LNCaP clone FGC (cell line): ENCODE results near the gene LRFN2.

Experiments
- DNase-seq: peaks from one replicate; pipeline ENCODE4 v3.0.0-alpha.2; 2011; ENCODE audit warnings: low read depth
- H3K4me3 ChIP-seq: 2 replicates; pipeline ENCODE4 v1.5.1; 2011; ENCODE audit warnings: mild to moderate bottlenecking, low read depth, low read length, control low read depth
- TF ChIP-seq, protein P1 (sequence below): IDR thresholded peaks from 2 replicates; pipeline ENCODE4 v1.5.1; 2012; ENCODE audit warnings: mild to moderate bottlenecking; ENCODE audit not compliant: control insufficient read depth, insufficient read depth; ENCODE audit errors: extremely low read depth

LRFN2 gene

DNA sequence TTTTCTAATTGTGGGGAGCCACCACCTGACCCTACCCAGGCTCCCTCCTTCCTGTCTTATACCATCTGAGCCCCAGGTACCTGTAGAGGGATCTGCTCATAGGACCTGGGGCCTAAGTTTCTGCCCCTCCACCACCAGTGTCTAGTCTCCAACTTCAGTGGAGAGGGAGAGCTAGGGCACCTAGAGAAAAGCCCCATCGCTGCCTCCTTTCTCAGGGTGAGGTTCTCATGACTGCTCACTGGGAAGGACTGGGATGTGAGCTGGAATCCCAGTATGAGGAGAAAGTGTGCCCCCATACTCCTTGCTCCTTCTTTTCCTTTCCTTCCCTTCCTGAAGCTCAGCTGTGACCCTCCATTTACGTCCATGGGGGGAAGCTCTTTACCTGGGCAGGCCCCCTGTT, 231.6 kb downstream of the LRFN2 start:
- TF ChIP-seq, protein P1, sequence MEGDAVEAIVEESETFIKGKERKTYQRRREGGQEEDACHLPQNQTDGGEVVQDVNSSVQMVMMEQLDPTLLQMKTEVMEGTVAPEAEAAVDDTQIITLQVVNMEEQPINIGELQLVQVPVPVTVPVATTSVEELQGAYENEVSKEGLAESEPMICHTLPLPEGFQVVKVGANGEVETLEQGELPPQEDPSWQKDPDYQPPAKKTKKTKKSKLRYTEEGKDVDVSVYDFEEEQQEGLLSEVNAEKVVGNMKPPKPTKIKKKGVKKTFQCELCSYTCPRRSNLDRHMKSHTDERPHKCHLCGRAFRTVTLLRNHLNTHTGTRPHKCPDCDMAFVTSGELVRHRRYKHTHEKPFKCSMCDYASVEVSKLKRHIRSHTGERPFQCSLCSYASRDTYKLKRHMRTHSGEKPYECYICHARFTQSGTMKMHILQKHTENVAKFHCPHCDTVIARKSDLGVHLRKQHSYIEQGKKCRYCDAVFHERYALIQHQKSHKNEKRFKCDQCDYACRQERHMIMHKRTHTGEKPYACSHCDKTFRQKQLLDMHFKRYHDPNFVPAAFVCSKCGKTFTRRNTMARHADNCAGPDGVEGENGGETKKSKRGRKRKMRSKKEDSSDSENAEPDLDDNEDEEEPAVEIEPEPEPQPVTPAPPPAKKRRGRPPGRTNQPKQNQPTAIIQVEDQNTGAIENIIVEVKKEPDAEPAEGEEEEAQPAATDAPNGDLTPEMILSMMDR = no peak

DNA sequence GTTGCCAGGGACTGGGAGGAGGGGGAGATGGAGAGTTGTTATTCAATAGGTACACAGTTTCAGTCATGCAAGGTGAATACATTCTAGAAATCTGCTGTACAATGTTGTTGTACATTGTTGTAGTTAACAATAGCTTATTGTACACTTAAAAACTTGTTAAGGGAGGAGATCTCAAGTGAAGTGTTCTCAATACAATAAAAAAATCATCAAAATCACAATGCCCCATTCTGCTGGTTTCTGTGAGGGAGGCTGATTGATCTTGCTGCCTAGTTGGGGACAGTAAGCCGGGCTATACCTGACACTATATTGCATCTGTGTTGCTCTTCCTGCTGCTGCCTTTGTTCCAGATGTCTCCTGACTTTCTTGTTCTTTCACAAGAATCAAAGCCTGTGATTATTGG, 232.1 kb downstream of the LRFN2 start:
- DNase-seq = no peak
- TF ChIP-seq, protein P1 = no peak
- no peak overlapping the region for H3K4me3 ChIP-seq

More for the DNA sequence above, 231.6 kb downstream of the LRFN2 start:
- H3K4me3 ChIP-seq = no peak overlapping the region
- no peak for DNase-seq

DNA sequence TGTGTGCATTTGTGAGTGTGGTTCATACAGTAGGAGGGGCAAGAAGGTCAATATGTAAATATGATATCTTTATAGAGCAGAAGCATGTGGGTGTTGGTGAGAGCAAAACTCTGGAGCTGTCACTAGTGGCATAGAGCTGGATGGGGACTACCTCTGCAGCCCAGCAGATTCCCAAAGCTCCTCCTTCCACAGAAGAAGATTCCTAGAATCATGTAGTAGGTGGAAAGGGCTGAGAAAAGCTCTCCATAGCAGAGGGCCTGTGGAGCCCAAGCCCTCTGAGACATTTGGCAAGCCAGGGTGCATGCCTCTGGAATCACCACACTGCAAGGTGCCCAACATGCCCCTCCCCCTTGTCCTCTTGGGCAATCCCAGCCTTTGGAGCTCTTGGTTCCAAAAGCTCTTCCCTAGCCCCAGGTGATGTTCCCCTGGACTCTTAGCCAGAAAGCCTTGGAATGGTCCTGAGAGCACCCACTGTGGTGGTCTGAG, 233.2 kb downstream of the LRFN2 start:
- no peak for DNase-seq
- TF ChIP-seq, protein P1 = no peak
- no peak overlapping the region for H3K4me3 ChIP-seq

DNA sequence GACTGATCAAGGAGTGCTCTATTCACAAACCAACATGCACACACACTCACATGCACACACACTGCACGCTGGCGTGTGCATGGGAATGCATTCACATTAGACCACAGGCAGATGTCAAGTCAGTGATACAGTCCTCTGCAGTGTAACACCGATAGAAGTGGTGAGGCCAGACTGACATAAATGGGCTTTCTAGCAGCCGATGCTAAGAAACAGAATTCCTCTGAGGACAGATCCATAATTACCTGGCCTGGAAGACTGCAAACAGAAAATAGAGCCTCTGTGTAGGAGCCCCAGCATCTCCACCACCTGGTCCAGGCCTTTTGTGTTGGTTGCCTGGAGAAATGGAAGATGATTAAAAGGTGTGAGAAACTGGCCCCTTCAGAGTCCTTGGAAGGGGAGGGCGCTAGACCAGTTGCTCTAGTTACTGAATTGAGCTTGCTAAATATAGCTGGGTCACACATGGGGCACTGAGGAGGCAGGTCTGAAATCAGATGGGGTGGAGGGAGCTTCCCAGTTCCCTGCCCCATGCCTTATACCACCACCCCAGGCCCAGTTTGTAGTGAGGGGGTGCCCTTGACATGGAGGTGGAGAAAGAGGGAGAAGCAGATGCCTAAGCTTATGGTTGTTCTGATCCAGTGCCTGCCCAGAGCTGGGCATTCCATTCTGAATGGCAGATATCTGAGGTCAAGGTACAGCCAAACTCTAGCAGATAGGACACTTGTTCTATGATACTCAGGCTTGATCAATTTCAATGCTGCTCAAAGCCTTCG, 233.8 kb downstream of the LRFN2 start:
- no peak for DNase-seq
- H3K4me3 ChIP-seq = no peak overlapping the region
- TF ChIP-seq, protein P1 = no peak

DNA sequence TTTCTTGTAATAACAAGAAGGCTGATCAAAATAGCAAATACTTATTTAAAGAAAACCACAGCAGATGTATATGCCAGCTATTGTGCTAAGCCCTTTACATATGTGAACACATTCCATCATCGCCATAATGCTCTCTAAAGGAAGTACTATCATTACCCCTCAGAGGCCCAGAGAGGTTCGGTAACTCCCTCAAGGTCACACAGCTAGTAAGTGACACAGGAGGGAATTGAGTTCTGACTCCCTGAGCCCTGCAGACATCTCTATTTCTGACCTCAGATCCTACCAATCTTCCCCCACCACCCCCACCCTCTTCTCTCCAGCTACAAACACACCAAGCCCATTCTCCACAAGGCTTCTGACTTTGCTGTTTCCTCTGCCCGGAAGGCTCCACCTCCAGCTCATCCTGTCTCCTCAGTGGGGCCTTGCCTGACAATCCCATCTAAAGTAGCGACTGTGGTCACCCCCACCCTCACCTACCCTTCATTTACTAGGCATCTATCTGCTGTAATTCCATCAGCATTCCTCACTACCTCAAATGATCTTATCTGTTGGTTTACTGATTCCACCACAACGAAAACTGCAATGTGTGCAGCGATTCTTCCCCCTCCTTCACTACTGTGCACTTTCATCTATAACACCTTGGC, 234.5 kb downstream of the LRFN2 start:
- no peak overlapping the region for H3K4me3 ChIP-seq
- DNase-seq = no peak
- TF ChIP-seq, protein P1 = no peak

DNA sequence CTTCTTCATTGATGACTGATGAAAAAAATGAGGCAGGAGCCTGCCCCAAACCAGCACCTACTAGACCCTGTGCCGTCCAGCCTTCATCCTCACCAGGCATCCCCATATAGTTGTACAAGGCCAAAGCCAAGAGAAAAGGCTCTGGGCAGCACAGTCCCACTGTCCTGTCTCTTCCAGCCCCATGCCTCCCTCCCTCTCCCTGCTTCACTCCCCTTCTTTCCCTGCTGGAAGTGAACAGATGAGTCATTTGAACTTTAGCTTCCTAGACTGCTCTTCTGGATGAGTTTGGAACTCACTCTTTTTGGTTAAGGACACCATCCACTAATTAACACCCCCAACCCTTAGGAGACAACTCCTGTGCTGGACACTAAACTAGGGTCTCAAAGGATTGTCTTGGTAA, 235.2 kb downstream of the LRFN2 start:
- no peak overlapping the region for H3K4me3 ChIP-seq
- DNase-seq = no peak
- TF ChIP-seq, protein P1 = no peak
